Measurements from ENCODE around the gene SCGB3A2. TPM values are rescaled to one million over a fixed set of nuclear protein-coding genes. Genes with fewer than 3 reads are reported as not detected.
"Not testable (repeated sequence)": the region's sequence is repeated elsewhere in the genome, so short reads cannot be mapped to it uniquely, and the experiment has no call there.

Gene SCGB3A2
- total RNA-seq, 1 experiment from 2014 or later = 0.51 TPM

DNA sequence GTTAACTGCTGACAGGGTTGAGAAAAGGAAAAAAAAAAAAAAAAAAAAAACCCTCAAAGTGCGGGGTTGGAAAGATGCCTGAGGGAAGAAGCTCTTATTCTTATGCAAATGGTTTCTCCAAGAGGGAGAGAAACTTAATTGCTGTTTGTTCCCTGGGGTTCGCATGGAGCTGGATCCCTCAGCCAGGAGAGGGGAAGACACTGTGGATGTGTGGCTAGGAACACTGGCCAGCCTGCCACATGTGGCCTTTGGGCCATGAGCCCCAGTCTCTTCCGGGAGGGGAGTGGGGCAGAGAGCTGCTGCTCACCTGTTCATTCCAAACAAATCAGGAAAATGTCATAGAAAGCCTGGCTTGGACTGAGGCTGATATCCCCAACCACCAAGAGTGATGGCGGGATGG, 9.4 kb upstream of the SCGB3A2 start:
- H4K20me1 ChIP-seq (ENCODE audit: low read length) = no peaks in the 10 kb centered on the region
- H3K27ac ChIP-seq (ENCODE audit: low read length) = peak overlapping the region; percentile 4; the same call in 1 of the 2 replicates
- ChIA-PET CTCF (no interaction called here), POLR2A (ENCODE audit: unreplicated experiment) (interaction anchor here (0.6 kb wide), 1 partner anchor 59 kb away, joined by 4 read pairs; no protein-coding TSS in a partner anchor)
- no peak overlapping the region for H3K4me3 ChIP-seq (ENCODE audit: low read length)
- H3K27me3 ChIP-seq (ENCODE audit: low read length) = no peaks in the 10 kb centered on the region
- ATAC-seq = no peak; the same call in 1 of the 2 replicates
- H3K79me2 ChIP-seq (ENCODE audit: low read length) = no peaks in the 10 kb centered on the region
- no peak overlapping the region for H3K4me2 ChIP-seq (ENCODE audit: low read length)
- H3K9me3 ChIP-seq (ENCODE audit: low read length) = no peaks in the 10 kb centered on the region
- no peaks in the 10 kb centered on the region for H3F3A ChIP-seq (ENCODE audit: low read length, unreplicated experiment)
- no peaks in the 10 kb centered on the region for H3K9me2 ChIP-seq (replicated peaks; ENCODE audit: low read length)
- H3K4me1 ChIP-seq (ENCODE audit: insufficient read depth, low read length) = peaks cover 5% of the 10 kb centered on the region; the same call in 1 of the 2 replicates
- intact Hi-C loops (cut with micrococcal nuclease) = no loop called here
- DNase-seq = no peak
- no TSS peak for BruUV-seq (replicated peaks)
- no peak overlapping the region for H3K9ac ChIP-seq (ENCODE audit: low read length)
- no peaks in the 10 kb centered on the region for H3K36me3 ChIP-seq (ENCODE audit: low read depth, low read length)
- no peak overlapping the region for H2AFZ ChIP-seq (ENCODE audit: low read length)
- no peak for TF ChIP-seq EZH2 (IDR thresholded peaks at IDR 0.05; ENCODE audit: low read length, unreplicated experiment)
- no peak for TF ChIP-seq EZH2phosphoT487 (IDR thresholded peaks at IDR 0.05; ENCODE audit: borderline replicate concordance, low read length)
- TF ChIP-seq, protein P1, sequence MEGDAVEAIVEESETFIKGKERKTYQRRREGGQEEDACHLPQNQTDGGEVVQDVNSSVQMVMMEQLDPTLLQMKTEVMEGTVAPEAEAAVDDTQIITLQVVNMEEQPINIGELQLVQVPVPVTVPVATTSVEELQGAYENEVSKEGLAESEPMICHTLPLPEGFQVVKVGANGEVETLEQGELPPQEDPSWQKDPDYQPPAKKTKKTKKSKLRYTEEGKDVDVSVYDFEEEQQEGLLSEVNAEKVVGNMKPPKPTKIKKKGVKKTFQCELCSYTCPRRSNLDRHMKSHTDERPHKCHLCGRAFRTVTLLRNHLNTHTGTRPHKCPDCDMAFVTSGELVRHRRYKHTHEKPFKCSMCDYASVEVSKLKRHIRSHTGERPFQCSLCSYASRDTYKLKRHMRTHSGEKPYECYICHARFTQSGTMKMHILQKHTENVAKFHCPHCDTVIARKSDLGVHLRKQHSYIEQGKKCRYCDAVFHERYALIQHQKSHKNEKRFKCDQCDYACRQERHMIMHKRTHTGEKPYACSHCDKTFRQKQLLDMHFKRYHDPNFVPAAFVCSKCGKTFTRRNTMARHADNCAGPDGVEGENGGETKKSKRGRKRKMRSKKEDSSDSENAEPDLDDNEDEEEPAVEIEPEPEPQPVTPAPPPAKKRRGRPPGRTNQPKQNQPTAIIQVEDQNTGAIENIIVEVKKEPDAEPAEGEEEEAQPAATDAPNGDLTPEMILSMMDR (conservative IDR thresholded peaks at IDR 0.05; ENCODE audit: low read depth, low read length) = no peak

DNA sequence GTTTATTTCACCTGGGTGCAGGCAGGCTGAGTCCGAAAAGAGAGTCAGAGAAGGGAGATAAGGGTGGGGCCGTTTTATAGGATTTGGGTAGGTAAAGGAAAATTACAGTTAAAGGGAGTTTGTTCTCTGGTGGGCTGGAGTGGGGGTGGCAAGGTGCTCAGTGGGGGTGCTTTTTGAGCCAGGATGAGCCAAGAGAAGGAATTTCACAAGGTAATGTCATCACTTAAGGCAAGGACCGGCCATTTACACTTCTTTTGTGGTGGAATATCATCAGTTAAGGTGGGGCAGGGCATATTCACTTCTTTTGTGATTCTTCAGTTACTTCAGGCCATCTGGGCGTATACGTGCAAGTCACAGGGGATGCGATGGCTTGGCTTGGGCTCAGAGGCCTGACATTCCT, 8.6 kb upstream of the SCGB3A2 start:
- H3F3A ChIP-seq (ENCODE audit: low read length, unreplicated experiment); H3K4me3 ChIP-seq (ENCODE audit: low read length); BruUV-seq (replicated peaks); POLR2A ChIA-PET (ENCODE audit: unreplicated experiment); H3K27ac ChIP-seq (ENCODE audit: low read length); H3K4me2 ChIP-seq (ENCODE audit: low read length); ATAC-seq; CTCF ChIA-PET; H4K20me1 ChIP-seq (ENCODE audit: low read length); H3K9me3 ChIP-seq (ENCODE audit: low read length); DNase-seq; H3K27me3 ChIP-seq (ENCODE audit: low read length); H3K9ac ChIP-seq (ENCODE audit: low read length); H2AFZ ChIP-seq (ENCODE audit: low read length); H3K79me2 ChIP-seq (ENCODE audit: low read length); intact Hi-C loops (cut with micrococcal nuclease); H3K36me3 ChIP-seq (ENCODE audit: low read depth, low read length); H3K9me2 ChIP-seq (replicated peaks; ENCODE audit: low read length): not testable (repeated sequence)
- peaks cover 12% of the 10 kb centered on the region for H3K4me1 ChIP-seq (ENCODE audit: insufficient read depth, low read length)

DNA sequence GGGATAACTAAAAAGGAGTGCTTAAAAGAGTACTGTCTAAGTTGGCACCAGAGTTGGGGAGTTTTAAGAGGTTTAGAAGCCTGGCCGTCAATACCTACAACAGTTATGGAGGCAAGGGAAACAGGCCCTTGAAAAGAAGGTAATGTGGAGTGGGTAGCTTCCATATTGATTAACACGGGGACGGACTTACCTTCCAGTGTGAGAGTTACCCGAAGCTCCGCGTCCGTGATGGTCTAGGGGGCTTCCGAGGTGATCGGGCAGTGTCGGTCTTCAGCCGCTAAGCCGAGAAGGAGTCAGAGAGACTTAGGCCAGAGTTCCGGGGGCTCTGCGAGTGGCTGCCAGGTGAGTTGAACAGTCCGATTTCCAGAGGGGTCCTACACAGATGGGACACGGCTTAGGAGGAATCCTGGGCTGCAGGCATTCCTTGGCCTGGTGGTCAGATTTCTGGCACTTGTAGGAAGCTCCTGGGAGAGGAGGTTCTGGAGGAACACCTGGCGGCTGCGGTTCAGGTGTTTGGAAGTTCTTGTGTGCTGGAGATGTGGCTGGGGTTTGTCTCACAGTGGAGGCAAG, 6.4 kb upstream of the SCGB3A2 start:
- POLR2A ChIA-PET (ENCODE audit: unreplicated experiment); H3K27ac ChIP-seq (ENCODE audit: low read length); intact Hi-C loops (cut with micrococcal nuclease); H4K20me1 ChIP-seq (ENCODE audit: low read length); H3K4me2 ChIP-seq (ENCODE audit: low read length); H3K27me3 ChIP-seq (ENCODE audit: low read length); H3K9ac ChIP-seq (ENCODE audit: low read length); DNase-seq; CTCF ChIA-PET; ATAC-seq; H3K9me3 ChIP-seq (ENCODE audit: low read length); H3K4me3 ChIP-seq (ENCODE audit: low read length); H3F3A ChIP-seq (ENCODE audit: low read length, unreplicated experiment); H3K79me2 ChIP-seq (ENCODE audit: low read length); H3K9me2 ChIP-seq (replicated peaks; ENCODE audit: low read length); BruUV-seq (replicated peaks); H2AFZ ChIP-seq (ENCODE audit: low read length); H3K36me3 ChIP-seq (ENCODE audit: low read depth, low read length): not testable (repeated sequence)
- H3K4me1 ChIP-seq (ENCODE audit: insufficient read depth, low read length) = peaks cover 21% of the 10 kb centered on the region

DNA sequence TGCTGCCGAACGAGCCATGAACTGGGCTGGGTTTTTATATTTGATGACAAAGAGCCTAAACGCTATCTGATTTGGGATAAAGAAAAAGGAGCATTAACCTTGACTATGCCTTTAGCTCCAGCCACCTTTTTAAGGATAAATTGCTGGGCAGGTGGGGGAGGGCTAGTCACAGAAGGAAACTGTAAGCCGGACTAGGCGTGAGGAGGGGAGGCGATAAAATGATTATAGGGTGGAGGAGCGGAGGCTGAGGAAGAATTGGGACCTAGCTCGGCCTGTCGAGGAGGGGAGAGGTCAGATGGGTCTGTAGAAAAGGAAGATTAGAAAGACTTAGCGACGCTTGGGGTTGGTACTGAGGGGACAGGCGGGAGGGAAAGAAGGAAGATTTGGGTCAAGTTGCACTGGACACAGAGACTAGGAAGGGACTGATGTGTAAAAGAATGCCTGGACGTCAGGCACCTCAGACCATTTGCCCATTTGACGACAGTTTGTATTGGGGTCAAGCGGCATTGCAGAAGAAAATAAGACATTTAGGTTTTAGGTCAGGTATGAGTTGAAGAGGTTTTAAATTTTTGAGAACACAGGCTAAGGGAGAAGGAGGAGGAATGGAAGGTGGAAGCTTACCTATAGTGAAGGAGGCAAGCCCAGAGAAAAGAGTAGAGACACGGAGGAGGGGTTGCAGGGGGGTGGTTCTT, 5.6 kb upstream of the SCGB3A2 start:
- H3K9me2 ChIP-seq (replicated peaks; ENCODE audit: low read length); H3K9ac ChIP-seq (ENCODE audit: low read length); H3K4me3 ChIP-seq (ENCODE audit: low read length); H3K27me3 ChIP-seq (ENCODE audit: low read length); H3F3A ChIP-seq (ENCODE audit: low read length, unreplicated experiment); H3K9me3 ChIP-seq (ENCODE audit: low read length); H3K4me2 ChIP-seq (ENCODE audit: low read length); H2AFZ ChIP-seq (ENCODE audit: low read length); H3K79me2 ChIP-seq (ENCODE audit: low read length); H3K36me3 ChIP-seq (ENCODE audit: low read depth, low read length); CTCF ChIA-PET; H4K20me1 ChIP-seq (ENCODE audit: low read length); ATAC-seq; DNase-seq; intact Hi-C loops (cut with micrococcal nuclease); BruUV-seq (replicated peaks); POLR2A ChIA-PET (ENCODE audit: unreplicated experiment): not testable (repeated sequence)
- Histone ChIP-seq H3K27ac (ENCODE audit: low read length) (0 out of 2 replicates have a peak overlapping the region, but pooled peaks have one; percentile 49), H3K4me1 (ENCODE audit: insufficient read depth, low read length) (peaks cover 21% of the 10 kb centered on the region)

DNA sequence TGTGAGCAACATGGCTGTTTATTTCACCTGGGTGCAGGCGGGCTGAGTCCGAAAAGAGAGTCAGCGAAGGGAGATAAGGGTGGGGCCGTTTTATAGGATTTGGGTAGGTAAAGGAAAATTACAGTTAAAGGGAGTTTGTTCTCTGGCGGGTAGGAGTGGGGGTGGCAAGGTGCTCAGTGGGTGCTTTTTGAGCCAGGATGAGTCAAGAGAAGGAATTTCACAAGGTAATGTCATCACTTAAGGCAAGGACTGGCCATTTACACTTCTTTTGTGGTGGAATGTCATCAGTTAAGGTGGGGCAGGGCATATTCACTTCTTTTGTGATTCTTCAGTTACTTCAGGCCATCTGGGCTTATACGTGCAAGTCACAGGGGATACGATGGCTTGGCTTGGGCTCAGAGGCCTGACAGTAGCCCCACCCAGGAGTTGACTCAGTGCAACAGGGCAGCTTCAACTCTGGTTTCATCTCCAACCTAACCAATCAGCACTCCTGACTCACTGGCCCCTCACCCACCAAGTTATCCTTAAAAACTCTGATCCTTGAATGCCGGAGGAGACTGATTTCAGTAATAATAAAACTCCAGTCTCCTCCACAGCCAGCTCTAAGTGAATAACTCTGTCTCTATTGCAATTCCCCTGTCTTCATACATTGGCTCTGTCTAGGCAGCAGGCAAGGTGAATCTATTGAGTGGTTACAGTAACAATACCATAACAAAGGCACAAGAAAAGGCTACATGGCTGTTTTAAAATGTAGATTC, 4.2 kb upstream of the SCGB3A2 start:
- CTCF ChIA-PET; H4K20me1 ChIP-seq (ENCODE audit: low read length); BruUV-seq (replicated peaks); H3F3A ChIP-seq (ENCODE audit: low read length, unreplicated experiment); intact Hi-C loops (cut with micrococcal nuclease); H3K9me2 ChIP-seq (replicated peaks; ENCODE audit: low read length); H2AFZ ChIP-seq (ENCODE audit: low read length); H3K36me3 ChIP-seq (ENCODE audit: low read depth, low read length); H3K27me3 ChIP-seq (ENCODE audit: low read length); H3K9me3 ChIP-seq (ENCODE audit: low read length); POLR2A ChIA-PET (ENCODE audit: unreplicated experiment); H3K79me2 ChIP-seq (ENCODE audit: low read length): not testable (repeated sequence)
- H3K4me1 ChIP-seq (ENCODE audit: insufficient read depth, low read length) = peaks cover 17% of the 10 kb centered on the region
- peak overlapping the region; percentile 25; the same call in 1 of the 2 replicates for H3K9ac ChIP-seq (ENCODE audit: low read length)
- DNase-seq (peak; percentile 70), ATAC-seq (peak; percentile 64)
- H3K4me2 ChIP-seq (ENCODE audit: low read length) = peak overlapping the region; percentile 21; the same call in 1 of the 2 replicates
- H3K4me3 ChIP-seq (ENCODE audit: low read length) = peak overlapping the region; percentile 19; the same call in 1 of the 2 replicates
- H3K27ac ChIP-seq (ENCODE audit: low read length) = peak overlapping the region; percentile 80

Measured in PC-3 (cell line).